ENCODE measurements around the gene CBFA2T3.

DNA sequence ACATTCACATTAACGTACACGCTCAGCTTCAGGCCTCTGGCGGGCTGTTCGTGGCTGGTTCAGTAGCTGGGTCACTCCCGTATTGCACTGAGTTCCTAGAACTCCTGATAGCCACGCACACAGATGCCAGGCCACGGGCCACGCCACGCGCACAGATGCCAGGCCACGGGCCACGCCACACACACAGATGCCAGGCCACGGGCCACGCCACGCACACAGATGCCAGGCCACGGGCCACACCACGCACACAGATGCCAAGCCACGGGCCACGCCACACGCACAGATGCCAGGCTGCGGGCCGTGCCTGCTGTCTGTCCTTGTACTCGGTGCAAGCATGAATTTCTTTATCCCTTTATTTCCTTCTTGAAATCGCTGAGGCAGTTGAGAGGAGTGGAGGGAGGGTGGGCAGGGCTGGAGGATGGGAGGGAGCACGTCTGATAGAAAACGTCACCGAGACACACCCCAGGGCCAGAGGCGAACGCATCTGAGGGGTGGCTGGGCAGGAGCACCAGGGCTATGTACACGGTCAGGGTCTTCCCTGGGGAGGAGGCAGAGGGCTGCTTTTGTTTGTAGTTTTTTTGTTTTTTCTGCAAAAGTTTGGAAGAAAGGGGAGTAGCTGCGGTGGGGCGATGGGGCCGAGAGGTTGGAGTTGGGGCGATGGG is 101.9 kb downstream of the CBFA2T3 start:
- TF ChIP-seq ZBTB7A (IDR thresholded peaks at IDR 0.05; ENCODE audit: low read depth), result no peak
- no peak for TF ChIP-seq YY1 (IDR thresholded peaks at IDR 0.05; ENCODE audit: low read depth)
- TF ChIP-seq FOXM1 (IDR thresholded peaks at IDR 0.05; ENCODE audit: borderline replicate concordance, low read depth), result no peak
- no peak for TF ChIP-seq CEBPB (IDR thresholded peaks at IDR 0.05)
